IMR-90 (cell line): Measurements from ENCODE around the gene DDX31. TPM values are rescaled to one million over a fixed set of nuclear protein-coding genes. Genes with fewer than 3 reads are reported as not detected.
A peak's percentile ranks its signal among the peaks of the same experiment; 100 is the strongest.

Experiments used
- ATAC-seq: fragments of 200-7000 bp; cut with Tn5 transposase; 2 replicates; pipeline ENCODE4 v1.9.1; 2020; ENCODE audit warnings: low read depth, mild to moderate bottlenecking, moderate library complexity
- Bru-seq: library from RNA; stranded (reverse); fragments of 400-500 nt; gene quantifications from one replicate; lab custom pipeline; 2021; lab: Mats Ljungman, UMichigan
- BruChase-seq, 2 experiments: library from RNA; stranded (reverse); fragments of 400-500 nt; gene quantifications; one replicate each; lab custom pipeline; 2021; lab: Mats Ljungman, UMichigan
- BruUV-seq: library from RNA; stranded (reverse); fragments of 400-500 nt; replicated peaks from 2 replicates; lab custom pipeline; 2021; lab: Mats Ljungman, UMichigan
- CTCF ChIA-PET: fragments of 300-600 bp; formaldehyde crosslinking; extraction: SDS; loops from one replicate; lab custom pipeline; 2021; ENCODE audit warnings: antibody characterized with exemption; lab: Yijun Ruan, JAX
- POLR2A ChIA-PET: fragments of 300-600 bp; sonication (Branson Sonifier 250); formaldehyde crosslinking; loops from one replicate; lab custom pipeline; 2022; ENCODE audit warnings: antibody characterized with exemption; ENCODE audit not compliant: unreplicated experiment; lab: Charles Lee
- DNase-seq: peaks from one replicate; pipeline ENCODE4 v3.0.0; 2013
- H2AFZ ChIP-seq: replicated peaks from 2 replicates; pipeline ENCODE3; 2013; ENCODE audit warnings: low read length, mild to moderate bottlenecking; ENCODE audit not compliant: poor library complexity
- H2AK5ac ChIP-seq: 2 replicates; pipeline ENCODE4 v1.6.1; 2013; ENCODE audit warnings: low read depth, low read length, inconsistent platforms
- H2AK9ac ChIP-seq: replicated peaks from 2 replicates; pipeline ENCODE3; 2013; ENCODE audit warnings: mild to moderate bottlenecking, low read depth, low read length, moderate library complexity; ENCODE audit not compliant: poor library complexity
- H2BK120ac ChIP-seq: 2 replicates; pipeline ENCODE4 v1.6.1; 2013; ENCODE audit warnings: low read depth, low read length, inconsistent platforms
- H2BK15ac ChIP-seq: 3 replicates; pipeline ENCODE4 v1.6.1; 2013; ENCODE audit warnings: low read depth, low read length, inconsistent platforms
- H2BK20ac ChIP-seq: 2 replicates; pipeline ENCODE4 v1.6.1; 2013; ENCODE audit warnings: low read depth, mild to moderate bottlenecking, inconsistent platforms, low read length, moderate library complexity
- H2BK5ac ChIP-seq: 2 replicates; pipeline ENCODE4 v1.6.1; 2013; ENCODE audit warnings: mild to moderate bottlenecking, low read depth, low read length, inconsistent platforms; ENCODE audit not compliant: poor library complexity, severe bottlenecking
- H3K14ac ChIP-seq: replicated peaks from 2 replicates; pipeline ENCODE4 v1.6.1; 2013; ENCODE audit warnings: low read depth, low read length, inconsistent platforms
- H3K18ac ChIP-seq: 2 replicates; pipeline ENCODE4 v1.6.1; 2013; ENCODE audit warnings: low read depth, low read length, control low read depth
- H3K23ac ChIP-seq: 2 replicates; pipeline ENCODE4 v1.6.1; 2013; ENCODE audit warnings: low read depth, low read length, inconsistent platforms
- H3K27ac ChIP-seq: 2 replicates; pipeline ENCODE4 v1.5.1; 2013; ENCODE audit warnings: mild to moderate bottlenecking, control low read depth, low read length; ENCODE audit not compliant: insufficient read depth
- H3K27me3 ChIP-seq: 2 replicates; pipeline ENCODE4 v1.6.1; 2013; ENCODE audit warnings: low read length; ENCODE audit not compliant: control insufficient read depth, insufficient read depth
- H3K36me3 ChIP-seq: 2 replicates; pipeline ENCODE4 v1.6.1; 2013; ENCODE audit warnings: low read length, mixed read lengths; ENCODE audit not compliant: control insufficient read depth, insufficient read depth
- H3K4ac ChIP-seq: 2 replicates; pipeline ENCODE4 v1.6.1; 2013; ENCODE audit warnings: low read depth, low read length, inconsistent platforms
- H3K4me1 ChIP-seq: 2 replicates; pipeline ENCODE4 v1.6.1; 2013; ENCODE audit warnings: low read length, mixed read lengths; ENCODE audit not compliant: control insufficient read depth, insufficient read depth
- H3K4me2 ChIP-seq: 2 replicates; pipeline ENCODE4 v1.6.1; 2013; ENCODE audit warnings: low read depth, mild to moderate bottlenecking, control low read depth, low read length, moderate library complexity
- H3K4me3 ChIP-seq: 2 replicates; pipeline ENCODE4 v1.5.1; 2013; ENCODE audit warnings: low read depth, mild to moderate bottlenecking, control low read depth, low read length, moderate library complexity; ENCODE audit not compliant: insufficient read depth
- H3K56ac ChIP-seq: 2 replicates; pipeline ENCODE4 v1.6.1; 2013; ENCODE audit warnings: low read length, inconsistent platforms; ENCODE audit not compliant: insufficient read depth; ENCODE audit errors: extremely low read depth
- H3K79me1 ChIP-seq, 2 experiments: 2 replicates each; pipeline ENCODE4 v1.6.1; 2013; ENCODE audit warnings: low read length in 2 of 2, inconsistent platforms in 1 of 2, low read depth in 1 of 2
- H3K9ac ChIP-seq: 2 replicates; pipeline ENCODE4 v1.6.1; 2013; ENCODE audit warnings: low read depth, low read length, control low read depth
- H3K9me1 ChIP-seq: 2 replicates; pipeline ENCODE4 v1.6.1; 2013; ENCODE audit warnings: low read length, inconsistent platforms; ENCODE audit not compliant: insufficient read depth
- H3K9me3 ChIP-seq: 2 replicates; pipeline ENCODE4 v1.6.1; 2013; ENCODE audit warnings: low read length; ENCODE audit not compliant: control insufficient read depth, insufficient read depth
- H4K20me1 ChIP-seq: 2 replicates; pipeline ENCODE4 v1.6.1; 2013; ENCODE audit warnings: low read length, inconsistent platforms; ENCODE audit not compliant: insufficient read depth
- H4K5ac ChIP-seq: 2 replicates; pipeline ENCODE4 v1.6.1; 2013; ENCODE audit warnings: mild to moderate bottlenecking, low read depth, low read length, control low read depth
- H4K8ac ChIP-seq, 2 experiments: 2 replicates each; pipeline ENCODE4 v1.6.1; 2013; ENCODE audit warnings: low read depth in 2 of 2, low read length in 2 of 2, control low read depth in 1 of 2, inconsistent platforms in 1 of 2
- H4K91ac ChIP-seq: 2 replicates; pipeline ENCODE4 v1.6.1; 2013; ENCODE audit warnings: low read depth, low read length, inconsistent platforms; ENCODE audit not compliant: insufficient read depth
- CEBPB ChIP-seq: IDR thresholded peaks from 2 replicates; pipeline ENCODE4 v1.6.1; 2012; ENCODE audit warnings: low read depth, low read length, improper control_type of control experiment
- CHD1 ChIP-seq: IDR thresholded peaks from 2 replicates; pipeline ENCODE4 v1.6.1; 2012; ENCODE audit warnings: low read depth, low read length, improper control_type of control experiment
- CTCF ChIP-seq: conservative IDR thresholded peaks from 2 replicates; pipeline ENCODE4 v1.5.1; 2012; ENCODE audit warnings: mild to moderate bottlenecking, low read depth, low read length, improper control_type of control experiment
- FOS ChIP-seq: fragments of 150-350 bp; IDR thresholded peaks from 2 replicates; pipeline ENCODE4 v1.6.1; 2016; ENCODE audit warnings: low read depth, low read length
- MAFK ChIP-seq: IDR thresholded peaks from 2 replicates; pipeline ENCODE4 v1.6.1; 2012; ENCODE audit warnings: low read depth, low read length, improper control_type of control experiment
- MAZ ChIP-seq: IDR thresholded peaks from 2 replicates; pipeline ENCODE4 v1.6.1; 2012; ENCODE audit warnings: low read depth, mild to moderate bottlenecking, low read length, improper control_type of control experiment, moderate library complexity, borderline replicate concordance
- MXI1 ChIP-seq: IDR thresholded peaks from 2 replicates; pipeline ENCODE4 v1.6.1; 2012; ENCODE audit warnings: low read depth, mild to moderate bottlenecking, low read length, moderate library complexity, borderline replicate concordance
- NFE2L2 ChIP-seq: fragments of 150-350 bp; IDR thresholded peaks from 2 replicates; pipeline ENCODE4 v1.6.1; 2016; ENCODE audit warnings: low read depth, mild to moderate bottlenecking, low read length
- POLR2A ChIP-seq: IDR thresholded peaks from 2 replicates; pipeline ENCODE4 v1.6.1; 2012; ENCODE audit warnings: mild to moderate bottlenecking, low read depth, low read length
- RAD21 ChIP-seq: IDR thresholded peaks from 2 replicates; pipeline ENCODE4 v1.6.1; 2012; ENCODE audit warnings: low read length, improper control_type of control experiment
- RCOR1 ChIP-seq: IDR thresholded peaks from 2 replicates; pipeline ENCODE4 v1.6.1; 2012; ENCODE audit warnings: mild to moderate bottlenecking, low read length, improper control_type of control experiment; ENCODE audit not compliant: insufficient replicate concordance
- RFX5 ChIP-seq: IDR thresholded peaks from 2 replicates; pipeline ENCODE4 v1.8.0; 2012; ENCODE audit warnings: low read depth, mild to moderate bottlenecking, low read length, moderate library complexity
- SMC3 ChIP-seq: fragments of 150-350 bp; IDR thresholded peaks from 2 replicates; pipeline ENCODE4 v1.6.1; 2016; ENCODE audit warnings: low read depth, mild to moderate bottlenecking, antibody characterized with exemption, low read length, moderate library complexity
- WGBS, 2 experiments: methylation state at CpG; one replicate each; pipeline versions ENCODE4 v1.1.5 to v1.1.7; 2013; ENCODE audit warnings: missing lambda C conversion rate in 2 of 2; ENCODE audit not compliant: insufficient read length in 1 of 2; ENCODE audit errors: extremely low coverage in 2 of 2; 5-methylcytosine and 5-hydroxymethylcytosine counted together
- dilution Hi-C: fragments of 300-500 bp; cut with HindIII; formaldehyde crosslinking; loops from one replicate; pipeline ENCODE4 v1.14.3; 2018; ENCODE audit warnings: low sequenced_read_pairs; ENCODE audit not compliant: unreplicated experiment
- in situ Hi-C: fragments of 300-500 bp; cut with MboI; formaldehyde crosslinking; loops from 3 replicates; pipeline ENCODE4 v1.14.3; 2019; ENCODE audit warnings: low sequenced_read_pairs, inconsistent platforms, mixed read lengths
- intact Hi-C: fragments of 100-400 bp; cut with micrococcal nuclease; formaldehyde crosslinking; loops from 2 replicates; pipeline ENCODE4 v1.10.0; 2022
- long read RNA-seq: library from polyadenylated mRNA; unstranded; transcript quantifications from one replicate; pipeline ENCODE4 v2.0.0, GENCODE V29; 2021; ENCODE audit not compliant: unreplicated experiment
- polyA plus RNA-seq, 3 experiments: library from polyadenylated mRNA; depleted of rRNA; stranded (reverse); fragments of >200 nt; gene quantifications; 2 replicates each; pipeline ENCODE4 v1.2.3, GENCODE V29; 2012; ENCODE audit warnings: low replicate concordance in 1 of 3
- total RNA-seq: library from RNA; depleted of rRNA; stranded (reverse); fragments of >200 nt; gene quantifications from 2 replicates; pipeline ENCODE4 v1.2.3, GENCODE V29; 2012; rRNA removed

The DDX31 gene
- 12.5 and 14.0 TPM in 2 replicates for total RNA-seq
- polyA plus RNA-seq (2012; rRNA removed) = 9.5 and 10.7 TPM in 2 replicates
- polyA plus RNA-seq (2012; cell fraction: cytosol; rRNA removed) = 3.5 and 5.1 TPM in 2 replicates
- 9.5 and 21.4 TPM in 2 replicates for polyA plus RNA-seq (2012; cell fraction: nucleus; rRNA removed; ENCODE audit: low replicate concordance)
- percentile 76 among the genes with signal in this experiment for Bru-seq, nascent RNA
- percentile 62 among the genes with signal in this experiment for BruChase-seq, experiment 1, labeled RNA remaining after a 6-hour chase
- BruChase-seq, experiment 2, labeled RNA remaining after a 2-hour chase = percentile 67 among the genes with signal in this experiment
- long read RNA-seq, full-length matches to known transcripts = 5 of 5 reads
- long read RNA-seq, partial matches to known transcripts = 0 of 5 reads
- long read RNA-seq, other reads (novel, unspliced or antisense) = 0 of 5 reads

- BruUV-seq = no TSS peak
- Histone ChIP-seq H3K56ac (peak within 1 kb of the TSS; percentile 95), H4K5ac (peak within 1 kb of the TSS; percentile 88), H3K14ac (peak within 1 kb of the TSS; percentile 97), H4K20me1 (peaks cover 49% of the 10 kb centered on the region), H3K4ac (peak within 1 kb of the TSS; percentile 97), H4K91ac (peak within 1 kb of the TSS; percentile 98), H2BK5ac (peak within 1 kb of the TSS; percentile 88), H3K23ac (peak within 1 kb of the TSS; percentile 93), H2AFZ (peak within 1 kb of the TSS; percentile 100), H3K27ac (peak within 1 kb of the TSS; percentile 95), H3K4me2 (peak within 1 kb of the TSS; percentile 79), H3K9ac (peak within 1 kb of the TSS; percentile 92), H3K18ac (peak within 1 kb of the TSS; percentile 70), H3K4me1 (peaks cover 2% of the 10 kb centered on the region; the same call in 1 of the 2 replicates), H2BK20ac (no peak within 1 kb of the TSS), H2BK15ac (peak within 1 kb of the TSS; percentile 96; the same call in 2 of the 3 replicates), H3K9me3 (no peaks in the 10 kb centered on the region), H2AK5ac (peak within 1 kb of the TSS; percentile 68), H3K36me3 (no peaks in the 10 kb centered on the region), H3K4me3 (peak within 1 kb of the TSS; percentile 72), H3K79me1 (peaks cover 15 to 66% of the 10 kb centered on the region in 2 experiments), H4K8ac (peak within 1 kb of the TSS; percentile 91 to 99), H3K27me3 (no peaks in the 10 kb centered on the region), H2BK120ac (peak within 1 kb of the TSS; percentile 96), H3K9me1 (peaks cover 7% of the 10 kb centered on the region; the same call in 1 of the 2 replicates), H2AK9ac (peak within 1 kb of the TSS; percentile 99)
- POLR2A ChIA-PET = interaction anchor here (0.6 kb wide), 2 partner anchors 17 to 18 kb away, joined by 3 read pairs; no protein-coding TSS in a partner anchor
- CTCF ChIA-PET = interaction anchor here (0.7 kb wide), 1 partner anchor 38 kb away, joined by 3 read pairs; no protein-coding TSS in a partner anchor
- dilution Hi-C loops = no loop called here
- ATAC-seq = peak; percentile 92
- intact Hi-C loops = loop anchor here (2.0 to 10.0 kb wide), 3 partner anchors 95 to 232 kb away; no protein-coding TSS in a partner anchor
- 1% methylated on average over 26 of the region's 77 CpGs; no CpG with 5 or more reads in 1 of the 2 experiments for WGBS, 2 experiments
- peak; percentile 76 for DNase-seq
- in situ Hi-C loops = no loop called here
- peak; percentile 97 for TF ChIP-seq MXI1
- no peak for TF ChIP-seq RAD21
- no peak for TF ChIP-seq CEBPB
- TF ChIP-seq SMC3 = no peak
- TF ChIP-seq RFX5 = no peak
- TF ChIP-seq POLR2A = peak; percentile 89
- TF ChIP-seq FOS = no peak
- no peak; the same call in 1 of the 2 replicates for TF ChIP-seq CHD1
- TF ChIP-seq NFE2L2 = no peak
- TF ChIP-seq MAFK = no peak
- TF ChIP-seq RCOR1 = no peak
- no peak for TF ChIP-seq CTCF
- TF ChIP-seq MAZ = no peak; the same call in 1 of the 2 replicates
Observed at GRCh38 chr9:132669698-132670456, at the start of gene DDX31. Gene DDX31, minus strand, starts transcription at chr9:132669983. Its CDS starts 49 bp downstream, at chr9:132669934.
